SK-N-SH (cell line): Measurements from ENCODE around the gene CUBN. TPM values are rescaled to one million over a fixed set of nuclear protein-coding genes. Genes with fewer than 3 reads are reported as not detected.

Experiments used
- CTCF ChIA-PET: fragments of 300-600, 350-600 bp; formaldehyde crosslinking; extraction: SDS; loops from one replicate; lab custom pipeline; 2021; lab: Yijun Ruan, JAX
- POLR2A ChIA-PET: fragments of 350-600 bp; sonication (Branson Sonifier 250); formaldehyde crosslinking; extraction: SDS; loops from one replicate; lab custom pipeline; 2020; ENCODE audit warnings: antibody characterized with exemption, inconsistent platforms; lab: Yijun Ruan, JAX
- DNase-seq: peaks from one replicate; pipeline ENCODE4 v3.0.0; 2012
- H2AFZ ChIP-seq: fragments of 200-600 bp; sonication (generic); 2 replicates; pipeline ENCODE4 v1.8.1; 2016; ENCODE audit warnings: antibody characterized with exemption, mild to moderate bottlenecking, low read depth
- H3F3A ChIP-seq: fragments of 200-600 bp; sonication (generic); replicated peaks from 2 replicates; pipeline ENCODE3; 2016; ENCODE audit warnings: antibody characterized with exemption, mild to moderate bottlenecking; ENCODE audit not compliant: insufficient read depth
- H3K27ac ChIP-seq, 2 experiments: fragments of 200-500 bp in 1 of 2; fragments of 200-600 bp in 1 of 2; sonication (Bioruptor generic) in 1 of 2; sonication (generic), shearing (Covaris generic) in 1 of 2; 2 replicates each; pipeline versions ENCODE4 v1.5.1 to v1.6.1; 2014 to 2016; ENCODE audit warnings: low read depth in 2 of 2, inconsistent platforms in 1 of 2, low read length in 1 of 2, mild to moderate bottlenecking in 1 of 2, mixed read lengths in 1 of 2
- H3K27me3 ChIP-seq: fragments of 200-600 bp; sonication (generic), shearing (Covaris generic); 2 replicates; pipeline ENCODE4 v1.6.1; 2016; ENCODE audit warnings: mixed run types; ENCODE audit not compliant: insufficient read depth
- H3K36me3 ChIP-seq, 2 experiments: fragments of 200-500 bp in 1 of 2; fragments of 200-600 bp in 1 of 2; sonication (Bioruptor generic) in 1 of 2; sonication (generic) in 1 of 2; replicated peaks in 1 of 2; 2 replicates each; pipeline versions ENCODE3 to v1.5.1; 2014 to 2016; ENCODE audit warnings: low read length in 1 of 2, mild to moderate bottlenecking in 1 of 2; ENCODE audit not compliant: insufficient read depth in 2 of 2, control insufficient read depth in 1 of 2
- H3K4me1 ChIP-seq, 2 experiments: fragments of 200-500 bp in 1 of 2; fragments of 200-600 bp in 1 of 2; sonication (Bioruptor generic) in 1 of 2; sonication (generic), shearing (Covaris generic) in 1 of 2; 2 replicates each; pipeline versions ENCODE4 v1.5.1 to v1.6.1; 2014 to 2016; ENCODE audit warnings: low read depth in 1 of 2, low read length in 1 of 2, mixed run types in 1 of 2; ENCODE audit not compliant: insufficient read depth in 2 of 2, control insufficient read depth in 1 of 2
- H3K4me2 ChIP-seq: fragments of 200-600 bp; sonication (generic), shearing (Covaris generic); 2 replicates; pipeline ENCODE4 v1.6.1; 2017; ENCODE audit warnings: mixed run types
- H3K4me3 ChIP-seq, 2 experiments: fragments of 200-500 bp in 1 of 2; fragments of 200-600 bp in 1 of 2; sonication (Bioruptor generic) in 1 of 2; sonication (generic), shearing (Covaris generic) in 1 of 2; 2 replicates each; pipeline versions ENCODE4 v1.5.1 to v1.8.1; 2014 to 2016; ENCODE audit warnings: low read depth in 2 of 2, inconsistent platforms in 1 of 2, low read length in 1 of 2, mild to moderate bottlenecking in 1 of 2, mixed read lengths in 1 of 2, moderate library complexity in 1 of 2
- H3K79me2 ChIP-seq: fragments of 200-600 bp; sonication (generic); 2 replicates; pipeline ENCODE4 v1.8.1; 2017; ENCODE audit warnings: mild to moderate bottlenecking; ENCODE audit not compliant: insufficient read depth
- H3K9ac ChIP-seq: fragments of 200-600 bp; sonication (generic); 2 replicates; pipeline ENCODE4 v1.6.1; 2017; ENCODE audit warnings: mixed run types
- H3K9me2 ChIP-seq: fragments of 200-600 bp; sonication (generic); 2 replicates; pipeline ENCODE4 v1.6.1; 2017; ENCODE audit warnings: mixed run types
- H3K9me3 ChIP-seq: fragments of 200-600 bp; sonication (generic); 2 replicates; pipeline ENCODE4 v1.6.1; 2017; ENCODE audit warnings: mixed run types, mild to moderate bottlenecking, moderate library complexity
- H4K20me1 ChIP-seq: fragments of 200-600 bp; sonication (generic); 2 replicates; pipeline ENCODE4 v1.6.1; 2017; ENCODE audit warnings: mild to moderate bottlenecking, mixed run types; ENCODE audit not compliant: insufficient read depth
- CHD2 ChIP-seq: fragments of 150-350 bp; IDR thresholded peaks from 2 replicates; pipeline ENCODE4 v1.6.1; 2018; ENCODE audit warnings: low read length; ENCODE audit not compliant: partially characterized antibody
- ELF1 ChIP-seq: IDR thresholded peaks from 2 replicates; pipeline ENCODE4 v1.4.0; 2012
- EP300 ChIP-seq, 2 experiments: IDR thresholded peaks; 2 replicates each; pipeline versions ENCODE4 v1.4.0 to v1.6.1; 2012; ENCODE audit warnings: borderline replicate concordance in 1 of 2, low read depth in 1 of 2, low read length in 1 of 2
- EZH2phosphoT487 ChIP-seq: fragments of 200-600 bp; sonication (generic); IDR thresholded peaks from 2 replicates; pipeline ENCODE4 v1.6.1; 2017; ENCODE audit warnings: low read depth, mixed run types, mild to moderate bottlenecking, antibody characterized with exemption, moderate library complexity, borderline replicate concordance
- FOXM1 ChIP-seq: IDR thresholded peaks from 2 replicates; pipeline ENCODE4 v1.4.0; 2012; ENCODE audit warnings: low read depth, mild to moderate bottlenecking
- JUND ChIP-seq: IDR thresholded peaks from 2 replicates; pipeline ENCODE4 v1.4.0; 2012
- NFIC ChIP-seq: IDR thresholded peaks from 2 replicates; pipeline ENCODE4 v1.4.0; 2012; ENCODE audit warnings: borderline replicate concordance
- POLR2AphosphoS5 ChIP-seq: IDR thresholded peaks from 2 replicates; pipeline ENCODE4 v1.6.1; 2012; ENCODE audit warnings: low read depth, low read length
- RAD21 ChIP-seq: IDR thresholded peaks from 2 replicates; pipeline ENCODE4 v1.6.1; 2012; ENCODE audit warnings: mild to moderate bottlenecking, low read length
- RCOR1 ChIP-seq: fragments of 150-350 bp; IDR thresholded peaks from 2 replicates; pipeline ENCODE4 v1.6.1; 2017; ENCODE audit warnings: antibody characterized with exemption, low read length
- RXRA ChIP-seq: IDR thresholded peaks from 2 replicates; pipeline ENCODE4 v1.4.0; 2012; ENCODE audit warnings: low read depth, mild to moderate bottlenecking, borderline replicate concordance
- SIN3A ChIP-seq: IDR thresholded peaks from 2 replicates; pipeline ENCODE4 v1.6.1; 2012; ENCODE audit warnings: low read depth, mild to moderate bottlenecking, low read length, moderate library complexity, borderline replicate concordance
- TAF1 ChIP-seq: IDR thresholded peaks from 2 replicates; pipeline ENCODE4 v1.6.1; 2012; ENCODE audit warnings: low read depth, mild to moderate bottlenecking, low read length, moderate library complexity, borderline replicate concordance
- WGBS: methylation state at CpG from one replicate; pipeline ENCODE4 v1.1.6; 2017; ENCODE audit warnings: low lambda C conversion rate; 5-methylcytosine and 5-hydroxymethylcytosine counted together
- polyA plus RNA-seq, 3 experiments: library from polyadenylated mRNA; depleted of rRNA; stranded (reverse); fragments of >200 nt; gene quantifications; 2 replicates each; pipeline ENCODE4 v1.2.3, GENCODE V29; 2012
- TF ChIP-seq, protein P1 (sequence below): IDR thresholded peaks from 2 replicates; pipeline ENCODE4; 2012
- TF ChIP-seq, protein P2 (sequence below): IDR thresholded peaks from 2 replicates; pipeline ENCODE4 v1.4.0; 2012; ENCODE audit warnings: low read depth
- TF ChIP-seq, protein P3 (sequence below): IDR thresholded peaks from 2 replicates; pipeline ENCODE4 v1.6.1; 2012; ENCODE audit warnings: mild to moderate bottlenecking, low read depth, low read length, moderate library complexity
- TF ChIP-seq, protein P4 (sequence below): fragments of 150-350 bp; IDR thresholded peaks from 2 replicates; pipeline ENCODE4 v1.6.1; 2016; ENCODE audit warnings: mild to moderate bottlenecking, low read depth, low read length
- TF ChIP-seq, protein P5 (sequence below): IDR thresholded peaks from 2 replicates; pipeline ENCODE4 v1.4.0; 2012; ENCODE audit warnings: low read depth, borderline replicate concordance

Gene CUBN
- polyA plus RNA-seq, 1 of the 3 experiments (the other 2 are of a cell fraction) = 2.4 TPM

DNA sequence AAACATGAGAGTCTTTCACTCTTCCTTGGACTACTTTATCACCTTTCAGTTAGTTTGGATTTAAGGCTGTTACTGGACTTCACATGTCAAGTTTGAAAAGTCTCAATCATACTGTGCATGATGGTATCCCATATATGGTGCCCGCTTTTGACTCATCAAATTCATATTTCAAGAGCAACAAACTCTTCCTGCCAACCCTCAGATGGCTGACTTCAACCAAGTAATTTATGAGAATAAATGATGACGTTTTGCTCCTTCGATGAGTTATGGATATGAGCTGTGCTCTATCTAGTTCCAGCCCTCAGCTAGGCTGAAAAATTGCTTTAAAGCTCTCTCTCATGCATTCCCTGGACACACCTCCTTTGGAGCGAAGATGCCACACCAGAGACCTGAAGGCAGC lies 202.1 kb downstream of the CUBN start:
- H3K36me3 ChIP-seq = no peaks in the 10 kb centered on the region
- H3K79me2 ChIP-seq = no peaks in the 10 kb centered on the region
- H3K9ac ChIP-seq = no peak overlapping the region
- H3F3A ChIP-seq = no peaks in the 10 kb centered on the region
- no peak overlapping the region for H3K4me2 ChIP-seq
- H2AFZ ChIP-seq = no peak overlapping the region
- no peak overlapping the region for H3K4me3 ChIP-seq
- POLR2A ChIA-PET = no interaction called here
- CTCF ChIA-PET = interaction anchor here (0.6 kb wide), 1 partner anchor 514 kb away, joined by 3 read pairs; no protein-coding TSS in a partner anchor
- no peaks in the 10 kb centered on the region for H3K27me3 ChIP-seq
- H4K20me1 ChIP-seq = no peaks in the 10 kb centered on the region
- H3K9me2 ChIP-seq = no peaks in the 10 kb centered on the region
- WGBS = 65% methylated on average over 4 of the region's 4 CpGs
- no peak overlapping the region for H3K27ac ChIP-seq
- TF ChIP-seq CHD2 = no peak
- TF ChIP-seq, protein P1, sequence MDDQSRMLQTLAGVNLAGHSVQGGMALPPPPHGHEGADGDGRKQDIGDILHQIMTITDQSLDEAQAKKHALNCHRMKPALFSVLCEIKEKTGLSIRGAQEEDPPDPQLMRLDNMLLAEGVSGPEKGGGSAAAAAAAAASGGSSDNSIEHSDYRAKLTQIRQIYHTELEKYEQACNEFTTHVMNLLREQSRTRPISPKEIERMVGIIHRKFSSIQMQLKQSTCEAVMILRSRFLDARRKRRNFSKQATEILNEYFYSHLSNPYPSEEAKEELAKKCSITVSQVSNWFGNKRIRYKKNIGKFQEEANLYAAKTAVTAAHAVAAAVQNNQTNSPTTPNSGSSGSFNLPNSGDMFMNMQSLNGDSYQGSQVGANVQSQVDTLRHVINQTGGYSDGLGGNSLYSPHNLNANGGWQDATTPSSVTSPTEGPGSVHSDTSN = peak; percentile 15; the same call in 1 of the 2 replicates
- TF ChIP-seq EZH2phosphoT487 = no peak
- TF ChIP-seq, protein P2, sequence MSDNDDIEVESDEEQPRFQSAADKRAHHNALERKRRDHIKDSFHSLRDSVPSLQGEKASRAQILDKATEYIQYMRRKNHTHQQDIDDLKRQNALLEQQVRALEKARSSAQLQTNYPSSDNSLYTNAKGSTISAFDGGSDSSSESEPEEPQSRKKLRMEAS = no peak
- no peaks in the 10 kb centered on the region for H3K9me3 ChIP-seq
- H3K4me1 ChIP-seq = no peaks in the 10 kb centered on the region
- DNase-seq = no peak

DNA sequence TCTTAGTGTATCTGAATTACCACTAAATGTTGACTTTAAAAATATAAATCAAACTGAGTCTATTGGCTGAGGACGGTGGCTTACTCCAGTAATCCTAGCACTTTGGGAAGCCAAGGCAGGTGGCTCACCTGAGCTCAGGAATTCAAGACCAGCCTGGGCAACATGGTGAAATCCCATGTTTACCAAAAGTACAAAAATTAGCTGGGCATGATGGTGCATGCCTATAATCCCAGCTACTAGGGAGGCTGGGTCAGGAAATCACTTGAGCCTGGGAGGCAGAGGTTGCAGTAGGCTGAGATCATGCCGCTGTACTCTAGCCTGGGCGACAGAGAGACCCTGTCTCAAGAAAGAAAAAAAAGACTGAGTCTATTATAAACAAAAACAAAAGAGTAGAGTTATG lies 205.9 kb downstream of the CUBN start:
- Histone ChIP-seq H3K9ac (no peak overlapping the region), H3K4me3 (no peak overlapping the region), H2AFZ (no peak overlapping the region), H3K4me2 (no peak overlapping the region), H3K36me3 (no peaks in the 10 kb centered on the region), H4K20me1 (no peaks in the 10 kb centered on the region), H3K27ac (no peak overlapping the region), H3K9me3 (no peaks in the 10 kb centered on the region), H3K79me2 (no peaks in the 10 kb centered on the region), H3K9me2 (no peaks in the 10 kb centered on the region), H3K4me1 (peaks cover 0 to 4% of the 10 kb centered on the region in 2 experiments; a peak in 2 of 4 replicates), H3K27me3 (no peaks in the 10 kb centered on the region), H3F3A (peaks cover 12% of the 10 kb centered on the region)
- TF ChIP-seq RCOR1 = no peak
- TF ChIP-seq RAD21 = no peak
- no peak for TF ChIP-seq POLR2AphosphoS5
- TF ChIP-seq, protein P3, sequence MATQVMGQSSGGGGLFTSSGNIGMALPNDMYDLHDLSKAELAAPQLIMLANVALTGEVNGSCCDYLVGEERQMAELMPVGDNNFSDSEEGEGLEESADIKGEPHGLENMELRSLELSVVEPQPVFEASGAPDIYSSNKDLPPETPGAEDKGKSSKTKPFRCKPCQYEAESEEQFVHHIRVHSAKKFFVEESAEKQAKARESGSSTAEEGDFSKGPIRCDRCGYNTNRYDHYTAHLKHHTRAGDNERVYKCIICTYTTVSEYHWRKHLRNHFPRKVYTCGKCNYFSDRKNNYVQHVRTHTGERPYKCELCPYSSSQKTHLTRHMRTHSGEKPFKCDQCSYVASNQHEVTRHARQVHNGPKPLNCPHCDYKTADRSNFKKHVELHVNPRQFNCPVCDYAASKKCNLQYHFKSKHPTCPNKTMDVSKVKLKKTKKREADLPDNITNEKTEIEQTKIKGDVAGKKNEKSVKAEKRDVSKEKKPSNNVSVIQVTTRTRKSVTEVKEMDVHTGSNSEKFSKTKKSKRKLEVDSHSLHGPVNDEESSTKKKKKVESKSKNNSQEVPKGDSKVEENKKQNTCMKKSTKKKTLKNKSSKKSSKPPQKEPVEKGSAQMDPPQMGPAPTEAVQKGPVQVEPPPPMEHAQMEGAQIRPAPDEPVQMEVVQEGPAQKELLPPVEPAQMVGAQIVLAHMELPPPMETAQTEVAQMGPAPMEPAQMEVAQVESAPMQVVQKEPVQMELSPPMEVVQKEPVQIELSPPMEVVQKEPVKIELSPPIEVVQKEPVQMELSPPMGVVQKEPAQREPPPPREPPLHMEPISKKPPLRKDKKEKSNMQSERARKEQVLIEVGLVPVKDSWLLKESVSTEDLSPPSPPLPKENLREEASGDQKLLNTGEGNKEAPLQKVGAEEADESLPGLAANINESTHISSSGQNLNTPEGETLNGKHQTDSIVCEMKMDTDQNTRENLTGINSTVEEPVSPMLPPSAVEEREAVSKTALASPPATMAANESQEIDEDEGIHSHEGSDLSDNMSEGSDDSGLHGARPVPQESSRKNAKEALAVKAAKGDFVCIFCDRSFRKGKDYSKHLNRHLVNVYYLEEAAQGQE = no peak
- no peak for TF ChIP-seq TAF1
- no peak for TF ChIP-seq EP300 (IDR thresholded peaks at IDR 0.05; ENCODE audit: borderline replicate concordance in 1 of 2, low read depth in 1 of 2, low read length in 1 of 2)
- no peak for TF ChIP-seq FOXM1
- TF ChIP-seq EZH2phosphoT487 = no peak
- no peak for TF ChIP-seq SIN3A
- TF ChIP-seq, protein P4, sequence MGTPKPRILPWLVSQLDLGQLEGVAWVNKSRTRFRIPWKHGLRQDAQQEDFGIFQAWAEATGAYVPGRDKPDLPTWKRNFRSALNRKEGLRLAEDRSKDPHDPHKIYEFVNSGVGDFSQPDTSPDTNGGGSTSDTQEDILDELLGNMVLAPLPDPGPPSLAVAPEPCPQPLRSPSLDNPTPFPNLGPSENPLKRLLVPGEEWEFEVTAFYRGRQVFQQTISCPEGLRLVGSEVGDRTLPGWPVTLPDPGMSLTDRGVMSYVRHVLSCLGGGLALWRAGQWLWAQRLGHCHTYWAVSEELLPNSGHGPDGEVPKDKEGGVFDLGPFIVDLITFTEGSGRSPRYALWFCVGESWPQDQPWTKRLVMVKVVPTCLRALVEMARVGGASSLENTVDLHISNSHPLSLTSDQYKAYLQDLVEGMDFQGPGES = no peak
- TF ChIP-seq CHD2 = no peak
- TF ChIP-seq NFIC = no peak
- no peak for TF ChIP-seq JUND
- TF ChIP-seq ELF1 = no peak
- no peak for TF ChIP-seq RXRA
- TF ChIP-seq, protein P5, sequence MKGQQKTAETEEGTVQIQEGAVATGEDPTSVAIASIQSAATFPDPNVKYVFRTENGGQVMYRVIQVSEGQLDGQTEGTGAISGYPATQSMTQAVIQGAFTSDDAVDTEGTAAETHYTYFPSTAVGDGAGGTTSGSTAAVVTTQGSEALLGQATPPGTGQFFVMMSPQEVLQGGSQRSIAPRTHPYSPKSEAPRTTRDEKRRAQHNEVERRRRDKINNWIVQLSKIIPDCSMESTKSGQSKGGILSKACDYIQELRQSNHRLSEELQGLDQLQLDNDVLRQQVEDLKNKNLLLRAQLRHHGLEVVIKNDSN = no peak
- ChIA-PET POLR2A (no interaction called here), CTCF (interaction anchor here (1.6 kb wide), 1 partner anchor 13 kb away, joined by 5 read pairs; no protein-coding TSS in a partner anchor)
- DNase-seq = no peak
- WGBS = 93% methylated on average over 3 of the region's 3 CpGs
